Uterus (tissue), 2 donors: ENCODE data around the gene AUTS2.

Experiments
- CTCF ChIP-seq, 4 experiments: fragments of 200-600 bp in 2 of 4; fragments of 450-650 bp in 2 of 4; sonication (generic) in 2 of 4; IDR thresholded peaks; one replicate each; pipeline ENCODE4 v1.5.1; 2016 to 2019; ENCODE audit warnings: antibody characterized with exemption in 4 of 4, mild to moderate bottlenecking in 2 of 4, moderate library complexity in 1 of 4
- POLR2A ChIP-seq, 2 donors: fragments of 450-650 bp; IDR thresholded peaks; one replicate each; pipeline ENCODE4 v1.6.1; 2016; ENCODE audit warnings: antibody characterized with exemption in 2 of 2, mild to moderate bottlenecking in 1 of 2, moderate library complexity in 1 of 2

- TF ChIP-seq POLR2A (IDR thresholded peaks at IDR 0.05) (no peak), CTCF (IDR thresholded peaks at IDR 0.05) (no peak)
These were observed 285.2 kb downstream of the AUTS2 start for GRCh38 chr7:69883399-69883891.
